Measurements from ENCODE around the gene LIX1L.

LIX1L gene

GRCh38 chr1:145985502-145986439 is 28.0 kb upstream of the LIX1L start:
- DNase-seq (ENCODE audit: low read depth): no peak

GRCh38 chr1:145985129-145985501 is 27.3 kb upstream of the LIX1L start:
- DNase-seq (ENCODE audit: low read depth): no peak

- no peak for DNase-seq (ENCODE audit: low read depth)
Measured at GRCh38 chr1:145983960-145984830, 26.4 kb upstream of the LIX1L start.

DNA sequence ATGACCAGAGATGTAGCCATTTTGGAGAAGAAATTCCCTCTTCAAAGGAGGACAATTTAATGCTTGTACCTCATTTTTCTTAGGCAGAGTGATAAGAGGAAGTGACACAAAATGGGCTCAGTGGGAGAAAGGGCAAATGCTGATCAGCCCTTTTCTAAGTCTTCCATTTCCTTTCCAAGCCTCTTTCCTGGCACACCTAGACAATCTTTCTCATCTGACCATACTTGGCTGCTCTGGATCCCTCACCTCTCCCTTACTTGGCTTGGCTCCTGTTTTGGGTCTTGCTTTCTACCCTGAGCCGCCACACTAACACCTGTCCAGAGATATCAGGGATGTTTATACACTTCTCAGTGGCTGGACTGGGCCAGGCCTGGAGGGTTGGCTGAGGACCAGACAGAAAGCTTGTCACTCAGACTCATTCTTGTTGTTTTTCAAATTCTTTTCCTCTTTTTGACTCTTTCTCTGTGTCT is 25.4 kb upstream of the LIX1L start:
- DNase-seq (ENCODE audit: low read depth): no peak

- no peak for DNase-seq (ENCODE audit: low read depth)
Measured at GRCh38 chr1:145982010-145982723, 24.4 kb upstream of the LIX1L start.

DNA sequence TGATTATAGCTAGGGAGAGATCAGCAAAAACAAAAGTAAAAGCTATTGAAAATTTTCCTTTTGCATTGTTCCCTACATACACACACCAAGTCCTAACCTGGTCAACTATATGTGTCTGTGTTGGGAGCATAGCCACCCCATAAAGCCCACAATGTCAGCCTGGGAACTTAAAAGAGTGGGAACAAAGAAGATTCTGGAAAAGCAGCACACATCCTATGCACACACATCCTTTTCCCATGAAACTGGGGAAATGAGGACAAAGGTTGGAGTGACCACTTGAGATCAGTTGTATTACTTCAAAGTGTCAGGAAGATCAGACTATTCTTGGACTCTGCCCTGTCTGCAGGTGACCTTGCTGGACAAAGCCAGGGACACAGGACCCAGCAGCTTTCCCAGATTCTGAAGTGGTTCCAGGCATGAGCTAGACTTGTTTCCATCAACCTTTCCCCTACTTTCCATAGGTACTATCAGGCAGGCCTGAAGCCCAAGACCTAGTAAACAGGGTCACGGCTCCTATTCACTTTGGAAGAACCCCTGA is 22.7 kb upstream of the LIX1L start:
- DNase-seq (ENCODE audit: low read depth): no peak

- DNase-seq (ENCODE audit: low read depth): no peak
Measured at GRCh38 chr1:145979746-145980456, 22.1 kb upstream of the LIX1L start.

DNA sequence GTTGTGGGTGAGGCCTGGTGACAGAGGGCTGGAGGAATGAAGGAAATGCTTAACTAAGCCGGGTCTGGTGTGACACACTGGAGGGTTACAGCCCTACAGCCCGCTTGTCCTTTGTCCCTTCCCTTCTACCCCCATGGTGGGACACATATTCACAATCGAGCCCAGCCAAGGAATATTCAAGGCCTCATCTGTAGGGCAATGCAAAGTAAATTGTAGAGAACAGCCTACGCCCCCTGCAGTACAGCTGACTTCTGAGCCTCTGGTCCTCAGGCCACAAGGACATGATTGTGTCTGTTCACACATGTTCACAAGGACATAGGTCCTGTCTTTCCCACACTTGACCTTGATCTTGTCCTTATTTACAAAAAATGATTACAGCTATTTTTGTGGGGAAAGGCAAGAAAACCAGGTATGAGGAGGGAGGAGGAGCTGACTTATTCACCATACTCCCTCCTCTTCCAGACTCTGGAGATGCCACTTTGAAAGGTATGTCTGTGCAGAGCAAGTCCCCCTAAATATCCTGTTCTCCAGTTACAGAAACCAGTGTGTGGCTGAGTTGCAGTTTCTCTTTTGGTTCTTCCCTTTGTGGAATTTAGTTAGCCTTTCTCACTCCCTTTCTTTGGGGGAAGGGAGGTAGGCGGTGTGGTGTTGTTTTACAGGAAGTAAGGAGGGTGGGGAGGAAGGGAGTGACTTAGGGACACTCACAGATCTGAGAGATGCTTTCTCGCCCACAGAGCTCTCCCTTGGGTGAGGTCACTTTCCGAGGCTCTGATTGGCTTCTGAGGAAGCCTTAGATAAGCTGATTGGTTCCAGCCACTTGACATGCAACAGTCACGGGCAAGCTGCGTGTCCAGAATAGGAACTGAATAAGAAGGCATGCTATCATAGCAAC is 21.3 kb upstream of the LIX1L start:
- DNase-seq (ENCODE audit: low read depth): peak; percentile 76

DNA sequence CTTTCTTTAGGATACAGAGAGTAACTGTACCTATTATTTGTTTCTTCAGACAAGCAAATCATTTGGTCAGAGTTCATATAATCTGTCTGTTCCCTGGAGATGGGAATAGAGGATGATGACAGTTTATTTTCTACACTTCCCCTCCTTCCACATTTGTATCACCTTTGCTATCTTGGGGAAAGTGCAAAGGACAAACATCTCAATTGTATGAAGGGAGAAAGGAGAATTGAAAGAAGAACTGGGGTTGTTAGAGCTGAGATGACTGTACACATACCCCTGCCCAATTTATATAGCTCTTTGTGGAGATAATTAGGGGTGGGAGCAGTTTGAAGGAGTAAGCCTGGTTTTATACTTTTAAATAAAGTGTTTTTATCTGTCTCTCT is 20.6 kb upstream of the LIX1L start:
- no peak for DNase-seq (ENCODE audit: low read depth)

GRCh38 chr1:145977486-145978470 is 20.0 kb upstream of the LIX1L start:
- peak; percentile 60 for DNase-seq (ENCODE audit: low read depth)

DNA sequence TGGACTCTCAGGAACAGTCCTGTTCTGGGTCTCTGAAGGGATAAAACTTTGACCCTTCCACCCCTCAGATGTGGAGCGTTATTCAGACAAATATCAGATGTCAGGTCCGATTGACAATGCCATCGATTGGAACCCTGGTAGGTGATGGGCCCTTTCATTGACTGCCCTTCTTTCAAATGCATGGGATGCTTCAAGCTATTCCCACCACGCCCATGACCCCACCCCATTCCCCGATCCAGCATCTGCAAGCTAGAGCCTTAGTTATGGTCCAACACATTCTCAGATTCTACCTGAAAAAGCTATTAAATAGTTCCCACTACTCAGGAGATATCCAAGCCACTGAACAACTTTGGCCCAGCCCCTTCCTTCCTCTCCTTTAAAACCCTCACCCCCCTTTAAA is 19.2 kb upstream of the LIX1L start:
- no peak for DNase-seq (ENCODE audit: low read depth)

- no peak for DNase-seq (ENCODE audit: low read depth)
Measured at GRCh38 chr1:145975216-145975615, 17.4 kb upstream of the LIX1L start.

GRCh38 chr1:145974721-145975120 is 16.9 kb upstream of the LIX1L start:
- no peak for DNase-seq (ENCODE audit: low read depth)

DNA sequence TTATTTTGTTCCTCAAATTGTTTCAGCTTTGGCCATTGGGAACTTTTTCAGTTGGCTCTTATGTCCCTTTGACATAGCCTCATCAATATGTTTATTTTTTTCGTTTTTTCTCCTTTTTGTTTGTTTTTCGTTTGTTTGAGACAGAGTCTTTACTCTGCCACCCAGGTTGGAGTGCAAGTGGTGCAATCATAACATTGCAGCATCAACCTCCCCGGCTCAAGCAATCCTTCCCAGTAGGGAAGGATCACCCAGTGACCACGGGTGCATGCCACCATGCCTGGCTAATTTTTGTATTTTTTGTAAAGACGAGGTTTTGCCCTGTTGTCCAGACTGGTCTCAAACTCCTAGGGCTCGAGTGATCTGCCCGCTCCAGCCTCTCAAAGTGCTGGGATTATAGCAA is 14.8 kb upstream of the LIX1L start:
- DNase-seq (ENCODE audit: low read depth): no peak

DNA sequence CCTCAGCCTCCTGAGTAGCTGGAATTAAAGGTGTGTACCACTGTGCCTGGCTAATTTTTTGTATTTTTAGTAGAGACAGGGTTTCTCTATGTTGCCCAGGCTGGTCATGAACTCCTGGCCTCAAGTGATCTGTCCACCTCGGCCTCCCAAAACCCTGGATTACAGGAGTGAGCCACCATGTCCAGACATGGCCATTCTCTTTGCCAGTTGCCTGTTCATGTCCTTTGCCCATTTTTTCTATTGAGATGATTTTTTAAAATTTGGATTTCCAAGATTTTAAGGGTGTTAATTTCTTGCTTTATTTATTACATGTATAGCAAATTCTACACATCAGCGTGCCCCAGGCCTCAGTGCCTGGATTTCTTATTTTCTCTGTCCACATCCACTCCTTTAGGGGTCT is 9.5 kb upstream of the LIX1L start:
- no peak for DNase-seq (ENCODE audit: low read depth)

DNA sequence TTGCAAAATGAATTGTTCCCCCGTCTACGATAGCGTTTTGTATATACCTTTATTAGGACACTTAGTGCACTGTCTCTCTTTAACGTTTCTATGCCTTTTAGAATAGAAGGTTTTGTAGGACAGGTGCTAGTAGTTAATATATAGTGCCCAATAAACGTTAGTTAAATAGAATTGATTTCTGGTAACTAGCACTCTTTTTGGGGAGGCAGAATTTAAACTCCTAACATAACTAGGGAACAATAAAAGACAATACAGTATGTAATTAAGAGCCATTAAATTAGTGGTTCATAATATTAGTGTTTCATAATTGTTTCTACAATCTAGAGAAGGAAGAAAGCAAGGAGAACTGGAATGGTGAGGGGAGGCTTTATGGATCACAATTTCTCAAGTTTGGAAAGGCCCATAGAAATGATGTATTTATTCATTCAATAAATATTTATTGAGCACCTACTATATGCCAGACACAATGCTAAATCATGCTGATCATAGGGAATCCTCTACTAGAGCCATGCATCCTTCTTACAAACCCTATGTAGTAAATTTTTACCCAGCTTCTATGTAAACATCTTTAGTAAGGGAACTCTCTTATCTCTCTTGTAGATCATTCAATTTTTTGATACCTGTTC is 7.4 kb upstream of the LIX1L start:
- DNase-seq (ENCODE audit: low read depth): no peak

- DNase-seq (ENCODE audit: low read depth): peak; percentile 89
Measured at GRCh38 chr1:145964328-145965118, 6.7 kb upstream of the LIX1L start, which contains the start of the genes ANKRD34A and POLR3GL. ANKRD34A (minus strand) TSS chr1:145964575; CDS start chr1:145961759, 2,816 bp downstream. POLR3GL (plus strand) TSS chr1:145964690; CDS start chr1:145974866, 10,176 bp downstream.
